ENCODE results near the gene ZBTB46.

GRCh38 chr20:63734111-63734945 lies 96.7 kb downstream of the ZBTB46 start:
- TF ChIP-seq CTCF (tag by site-specific recombination; IDR thresholded peaks at IDR 0.05) (no peak), ZNF223 (tag by site-specific recombination; IDR thresholded peaks at IDR 0.05) (no peak), ZBTB7A (tag by site-specific recombination; IDR thresholded peaks at IDR 0.05; ENCODE audit: low read depth) (no peak), ZNF140 (tag by site-specific recombination; IDR thresholded peaks at IDR 0.05) (no peak), YY1 (tag by site-specific recombination; IDR thresholded peaks at IDR 0.05) (no peak), ZNF311 (tag by site-specific recombination; IDR thresholded peaks at IDR 0.05; ENCODE audit: borderline replicate concordance) (no peak), ZNF629 (tag by site-specific recombination; IDR thresholded peaks at IDR 0.05) (no peak), KLF16 (tag by site-specific recombination; IDR thresholded peaks at IDR 0.05) (no peak), ZNF121 (tag by site-specific recombination; IDR thresholded peaks at IDR 0.05) (no peak)
